NCI-H774 (cell line): Measurements from ENCODE around the gene MAOB.
"Not testable (repeated sequence)": the region's sequence is repeated elsewhere in the genome, so short reads cannot be mapped to it uniquely, and the experiment has no call there.

ENCODE experiments used
- DNase-seq: peaks from one replicate; lab custom pipeline; 2025; lab: John Stamatoyannopoulos, UW

MAOB gene

DNA sequence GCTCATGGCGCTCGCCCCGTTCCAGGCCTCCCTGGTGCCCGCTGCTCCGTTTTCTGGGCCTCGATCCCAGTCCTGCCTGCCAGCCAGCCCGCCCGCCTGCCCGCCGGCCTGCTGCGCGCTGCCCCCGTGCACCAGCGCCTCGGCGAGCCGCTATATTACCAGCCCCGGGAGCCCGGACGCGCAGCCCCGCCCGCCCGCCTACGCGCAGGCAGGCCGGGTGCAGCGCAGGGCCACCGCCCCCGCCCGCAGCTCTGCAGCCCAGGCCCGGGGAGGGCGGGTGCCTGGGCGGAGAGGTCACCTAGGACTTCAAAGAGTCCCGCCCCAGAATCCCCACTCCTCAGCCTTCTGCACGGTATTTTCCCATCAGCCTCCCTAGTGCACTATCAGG lies at the start of gene MAOB:
Gene MAOB, minus strand, starts transcription at position 157 of the 388 bp plus-strand sequence. Its CDS starts 151 bp downstream, at position 6.
- no peak for DNase-seq

DNA sequence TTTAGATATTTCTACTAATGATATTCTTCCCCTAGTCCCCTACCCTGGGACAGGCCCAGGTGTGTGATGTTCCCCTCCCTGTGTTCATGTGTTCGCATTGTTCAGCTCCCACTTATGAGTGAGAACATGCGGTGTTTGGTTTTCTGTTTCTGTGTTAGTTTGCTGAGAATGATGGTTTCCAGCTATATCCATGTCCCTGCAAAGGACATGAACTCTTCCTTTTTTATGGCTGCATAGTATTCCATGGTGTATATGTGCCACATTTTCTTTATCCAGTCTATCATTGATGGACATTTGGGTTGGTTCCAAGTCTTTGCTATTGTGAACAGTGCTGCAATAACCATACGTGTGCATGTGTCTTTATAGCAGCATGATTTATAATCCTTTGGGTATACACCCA lies 39.8 kb upstream of the MAOB start:
- DNase-seq = not testable (repeated sequence)

DNA sequence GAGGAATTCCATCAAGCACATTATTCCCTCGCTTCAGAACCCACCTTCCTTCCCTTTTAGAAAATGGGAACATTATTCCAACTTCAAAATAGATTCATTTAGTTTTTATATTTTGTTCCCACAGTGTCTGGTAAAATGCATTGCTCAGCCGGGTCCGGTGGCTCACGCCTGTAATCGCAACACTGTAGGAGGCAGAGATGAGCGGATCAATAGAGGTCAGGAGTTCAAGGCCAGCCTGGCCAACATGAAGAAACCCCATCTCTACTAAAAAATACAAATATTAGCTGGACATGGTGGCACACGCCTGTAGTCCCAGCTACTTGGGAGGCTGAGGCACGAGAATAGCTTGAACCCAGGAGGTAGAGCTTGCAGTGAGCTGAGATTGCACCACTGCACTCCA lies 28.5 kb upstream of the MAOB start:
- not testable (repeated sequence) for DNase-seq

DNA sequence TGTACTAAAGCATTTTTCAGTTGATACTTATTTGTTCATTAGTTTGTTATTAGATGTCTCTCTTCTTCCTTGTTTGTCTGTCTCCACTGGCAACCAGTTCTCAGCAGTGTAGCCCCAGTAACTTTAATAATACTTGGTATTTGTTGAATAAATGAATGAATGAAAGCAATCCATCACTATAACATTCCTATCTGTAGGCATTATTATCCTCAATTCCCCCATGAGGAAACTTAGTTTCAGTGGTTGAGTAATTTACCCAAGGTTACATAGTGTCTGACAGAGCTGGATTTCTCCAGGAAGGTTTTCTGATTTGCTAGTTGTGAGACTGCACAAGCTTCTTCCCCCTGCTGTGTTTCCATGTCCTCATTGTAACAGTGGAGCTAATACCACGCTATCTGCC lies 27.8 kb upstream of the MAOB start:
- no peak for DNase-seq

DNA sequence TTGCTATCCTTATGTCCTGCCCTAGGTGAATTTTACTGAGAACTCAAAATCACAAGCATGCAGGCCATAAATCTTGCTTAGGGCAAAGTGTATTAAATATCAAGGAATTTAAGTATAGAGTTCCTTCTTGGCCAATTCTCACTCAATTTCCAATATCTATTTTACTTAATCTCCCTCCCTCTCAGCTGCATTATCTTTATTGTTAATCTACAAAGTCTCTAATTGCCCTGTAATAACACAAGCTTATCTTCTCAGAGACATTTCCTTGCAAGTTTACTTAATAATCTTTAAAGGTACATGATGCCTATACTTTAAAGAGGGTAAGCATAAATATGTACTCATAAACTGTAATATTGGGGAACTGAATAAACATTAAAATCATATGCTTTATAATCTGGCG lies 26.9 kb upstream of the MAOB start:
- DNase-seq = no peak

DNA sequence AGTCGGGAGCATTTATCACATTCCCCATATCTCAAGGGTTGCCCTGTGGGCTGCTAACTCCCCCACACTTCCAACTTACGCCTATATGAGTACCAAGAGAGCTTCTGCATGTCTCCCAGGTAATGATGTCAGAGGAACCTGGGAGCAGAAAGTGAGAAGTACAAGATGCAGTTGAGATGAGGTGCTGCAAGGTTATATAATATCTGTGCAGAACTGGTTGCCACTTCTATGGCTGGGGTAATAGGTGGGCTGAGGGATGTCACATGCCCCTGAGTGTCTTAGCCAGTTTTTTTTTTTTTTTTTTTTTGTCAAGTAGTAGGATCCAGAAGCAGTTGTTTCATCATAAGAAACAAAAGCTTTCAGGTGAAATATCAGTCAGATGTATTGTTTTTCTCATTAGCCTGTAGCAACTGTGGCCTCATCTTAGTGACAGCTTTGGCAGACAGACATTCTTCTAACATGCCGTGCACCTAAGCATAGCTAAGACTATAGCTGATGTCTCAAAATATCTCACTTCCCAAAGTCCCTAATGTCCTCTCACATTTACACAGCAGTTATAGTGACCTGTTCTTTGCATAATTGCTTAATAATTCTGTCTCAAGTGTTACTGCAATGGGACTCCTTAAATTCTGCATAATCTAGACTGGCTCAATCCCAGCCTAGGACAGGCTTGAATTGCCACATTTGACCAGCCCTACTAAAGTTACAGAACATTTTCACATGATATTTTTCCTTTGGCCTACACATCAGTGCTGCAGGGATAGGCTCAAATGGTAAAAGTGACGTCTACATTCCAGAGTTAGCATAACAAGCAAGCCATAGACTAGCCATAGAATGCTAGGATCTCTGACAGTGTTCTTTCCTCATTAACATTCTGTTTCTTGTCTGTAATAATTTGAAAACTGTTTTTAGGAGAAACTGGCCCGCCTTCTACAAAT lies 17.9 kb upstream of the MAOB start:
- DNase-seq = no peak

DNA sequence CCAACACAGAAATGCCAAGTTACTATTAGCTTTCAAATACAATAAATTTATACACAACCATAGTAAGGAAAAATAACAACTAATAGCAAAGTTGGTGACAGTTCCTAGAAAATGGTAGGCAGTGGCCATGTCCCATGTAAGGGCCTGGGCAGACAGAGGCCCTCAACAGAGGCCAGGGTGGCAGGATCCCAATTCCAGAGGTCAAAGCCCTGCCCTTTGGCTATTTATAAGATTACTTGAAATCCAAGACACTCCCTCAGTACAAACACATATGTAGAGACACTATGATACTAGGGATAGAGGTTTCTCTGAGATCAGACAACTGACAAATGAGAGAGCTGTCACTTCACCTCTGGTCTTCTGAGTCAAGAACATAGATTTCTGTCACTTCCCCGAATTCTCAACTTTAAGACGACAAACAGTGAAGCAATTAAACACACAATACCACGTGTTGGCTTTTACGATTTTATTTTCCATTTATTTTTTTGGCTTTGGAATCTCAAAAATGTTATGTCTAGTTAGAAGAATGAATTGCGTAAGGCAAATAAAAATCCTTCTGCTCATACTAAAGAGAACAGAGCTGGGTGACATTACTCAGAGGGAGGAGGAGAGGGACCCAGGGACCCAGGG lies 16.3 kb upstream of the MAOB start:
- no peak for DNase-seq

DNA sequence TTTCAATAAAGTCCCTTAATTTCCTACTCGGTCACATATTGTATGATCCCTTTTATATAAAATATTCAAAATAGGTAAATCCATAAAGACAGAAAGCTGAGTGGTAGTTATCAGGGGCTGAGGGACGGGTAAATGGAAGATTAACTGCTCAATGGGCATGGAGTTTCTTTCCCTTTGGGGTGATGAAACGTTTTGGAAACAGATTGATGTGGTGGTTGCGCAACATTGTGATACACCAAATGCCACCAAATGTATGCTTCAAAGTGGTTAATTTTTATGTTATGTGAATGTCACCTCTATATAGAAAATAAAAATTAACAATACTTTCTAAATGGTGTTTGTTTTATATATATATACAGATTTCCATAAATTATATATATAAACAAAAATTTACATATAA lies 15.0 kb upstream of the MAOB start:
- DNase-seq = no peak

DNA sequence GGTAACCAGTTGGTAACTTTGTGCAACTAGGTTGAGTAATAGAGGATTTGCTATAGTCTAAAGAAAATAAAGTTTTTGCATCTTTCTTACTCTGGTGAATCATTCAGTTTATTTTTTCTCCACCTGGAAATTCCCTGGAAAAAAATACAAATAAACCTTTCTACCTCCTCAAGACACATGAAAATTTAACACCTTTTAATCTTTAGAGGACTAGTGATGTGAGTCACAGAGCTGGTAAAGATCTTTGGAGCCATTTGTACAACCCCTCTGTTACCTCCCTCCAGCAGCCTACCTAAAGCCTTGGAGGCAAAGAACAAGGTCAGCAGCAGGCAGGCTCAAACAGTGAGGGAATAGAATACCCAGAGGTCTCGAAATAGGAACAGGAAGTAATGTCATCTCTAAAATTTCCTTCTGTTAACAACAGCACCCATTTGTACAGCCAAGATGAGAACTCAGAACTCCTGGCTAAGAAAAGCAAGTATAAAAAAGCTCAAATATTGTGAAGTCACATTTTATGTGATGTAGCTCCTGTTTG lies 10.2 kb upstream of the MAOB start:
- DNase-seq = no peak

DNA sequence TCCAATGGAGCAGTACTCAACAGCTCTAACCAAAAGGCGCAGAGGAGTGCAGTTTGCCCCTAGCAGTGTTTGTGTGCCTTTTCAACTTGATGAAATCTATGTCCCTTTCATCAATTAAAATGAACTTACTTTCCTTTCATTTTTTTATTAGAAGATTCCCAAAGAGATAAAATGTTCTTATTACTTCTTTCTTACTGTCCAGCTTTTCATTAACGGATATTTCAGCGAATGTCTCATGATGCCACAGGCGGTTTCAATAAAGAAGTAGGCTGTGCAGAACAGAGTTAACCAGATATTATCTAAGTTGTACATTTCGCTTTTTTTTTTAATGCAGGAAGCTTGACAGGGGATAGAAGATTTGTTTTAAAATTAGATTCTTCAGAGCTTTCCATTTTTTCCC lies 3.4 kb upstream of the MAOB start:
- no peak for DNase-seq

DNA sequence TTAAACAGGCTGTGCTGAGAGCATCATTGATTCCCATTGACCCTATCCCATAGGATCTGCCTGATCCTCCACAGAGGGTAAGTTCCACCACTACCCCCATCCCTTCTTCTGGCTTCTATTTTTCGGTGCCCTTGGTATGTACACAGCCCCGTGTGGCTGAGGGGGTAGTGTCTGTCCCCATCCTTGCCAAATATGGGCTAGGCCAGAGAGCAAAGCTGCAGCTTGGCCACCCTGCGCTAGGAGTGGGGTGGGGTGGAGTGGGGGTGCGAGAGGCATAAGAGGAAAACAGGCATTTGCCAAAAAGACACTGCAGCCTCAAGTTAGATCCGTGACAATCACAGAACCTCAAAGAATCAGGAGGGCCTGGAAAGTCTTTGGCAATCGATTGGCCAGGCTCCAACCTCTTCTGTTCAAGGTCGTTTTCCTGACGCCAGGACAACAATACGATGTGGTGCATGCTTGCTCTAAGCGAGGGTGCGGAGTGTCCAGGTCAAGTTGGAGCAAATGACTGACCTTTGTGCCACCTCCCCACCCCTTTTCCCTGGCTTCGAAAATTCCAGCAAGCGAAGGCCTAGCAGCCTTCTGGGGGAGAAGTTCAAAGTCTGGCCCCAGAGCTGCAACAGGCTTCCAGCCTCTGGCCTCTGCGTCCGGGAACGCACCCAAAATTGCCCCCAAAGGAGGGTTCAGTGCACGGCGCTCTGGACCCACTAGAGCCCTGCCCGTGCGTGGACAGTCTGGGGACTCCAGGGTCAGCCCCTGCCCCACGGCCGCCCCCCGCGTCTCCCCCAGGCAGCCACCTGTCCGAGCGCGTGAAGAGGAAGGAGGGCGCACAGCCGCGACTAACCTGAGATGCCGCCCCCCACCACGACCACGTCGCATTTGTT lies 598 bp downstream of the MAOB start:
- no peak for DNase-seq

DNA sequence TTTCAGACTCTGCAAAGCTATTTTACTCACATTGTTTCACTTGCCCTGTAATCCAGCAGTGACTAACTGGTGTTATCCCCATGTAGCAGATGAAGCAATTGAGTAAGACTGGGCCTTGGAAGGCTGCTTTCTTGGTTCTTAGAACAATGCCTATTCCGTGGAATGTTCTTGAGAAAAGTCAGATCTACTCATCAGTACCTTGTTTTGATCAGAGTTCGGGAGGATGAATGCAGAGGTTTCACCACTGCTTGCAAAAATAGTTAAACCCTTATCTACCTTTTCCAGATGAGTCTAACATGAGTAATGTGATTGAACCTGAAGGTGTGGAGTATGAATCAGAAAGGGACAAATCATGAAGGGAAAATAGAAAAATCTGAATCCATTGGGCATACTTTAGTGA lies 1.8 kb downstream of the MAOB start:
- no peak for DNase-seq

DNA sequence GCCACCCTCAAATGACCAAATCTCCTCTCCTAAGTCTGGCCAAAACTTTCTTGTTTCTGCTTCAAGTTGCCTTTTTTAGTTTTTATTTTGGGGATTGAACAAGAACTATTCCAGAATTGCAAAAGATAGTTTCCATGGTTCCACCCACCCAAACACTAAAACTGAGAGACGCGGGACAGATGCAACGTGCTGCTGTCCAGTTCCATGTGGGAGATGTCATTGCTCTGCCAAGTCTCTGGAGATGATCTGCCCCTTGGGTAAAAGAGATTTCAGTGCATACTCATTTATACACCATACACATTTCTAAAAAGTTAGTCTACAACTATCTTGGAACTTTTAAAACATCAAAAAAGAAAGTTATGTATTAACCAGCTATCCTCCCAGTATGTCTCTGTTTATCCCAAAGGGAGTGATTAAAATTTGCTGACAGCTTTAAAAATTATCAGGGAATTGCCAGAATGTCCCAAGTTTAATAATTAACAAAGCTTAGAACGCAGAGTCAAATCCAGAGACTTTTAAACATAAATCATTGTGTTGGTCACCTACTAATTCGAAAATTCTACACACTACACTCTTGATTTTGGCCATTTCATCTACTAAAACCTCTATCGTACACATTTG lies 3.2 kb downstream of the MAOB start:
- DNase-seq = no peak

DNA sequence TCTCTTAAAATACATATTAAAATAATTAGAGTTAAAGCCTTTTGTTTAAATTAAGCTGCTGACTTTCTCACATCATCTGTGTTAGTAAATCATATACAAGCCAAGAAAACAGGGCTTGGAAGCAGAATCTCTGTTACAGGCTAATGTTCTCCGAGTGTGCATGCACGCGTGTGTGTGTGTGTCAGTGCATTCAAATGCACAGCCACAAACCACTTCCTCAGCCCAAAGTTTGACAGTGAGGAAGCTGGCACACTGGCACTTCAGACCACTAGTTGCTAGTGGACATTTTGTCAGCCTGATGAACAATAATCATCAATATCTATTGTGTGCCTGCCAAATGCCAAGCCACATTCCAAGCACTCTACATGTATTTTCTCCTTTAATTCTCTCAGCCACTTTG lies 5.6 kb downstream of the MAOB start:
- no peak for DNase-seq

DNA sequence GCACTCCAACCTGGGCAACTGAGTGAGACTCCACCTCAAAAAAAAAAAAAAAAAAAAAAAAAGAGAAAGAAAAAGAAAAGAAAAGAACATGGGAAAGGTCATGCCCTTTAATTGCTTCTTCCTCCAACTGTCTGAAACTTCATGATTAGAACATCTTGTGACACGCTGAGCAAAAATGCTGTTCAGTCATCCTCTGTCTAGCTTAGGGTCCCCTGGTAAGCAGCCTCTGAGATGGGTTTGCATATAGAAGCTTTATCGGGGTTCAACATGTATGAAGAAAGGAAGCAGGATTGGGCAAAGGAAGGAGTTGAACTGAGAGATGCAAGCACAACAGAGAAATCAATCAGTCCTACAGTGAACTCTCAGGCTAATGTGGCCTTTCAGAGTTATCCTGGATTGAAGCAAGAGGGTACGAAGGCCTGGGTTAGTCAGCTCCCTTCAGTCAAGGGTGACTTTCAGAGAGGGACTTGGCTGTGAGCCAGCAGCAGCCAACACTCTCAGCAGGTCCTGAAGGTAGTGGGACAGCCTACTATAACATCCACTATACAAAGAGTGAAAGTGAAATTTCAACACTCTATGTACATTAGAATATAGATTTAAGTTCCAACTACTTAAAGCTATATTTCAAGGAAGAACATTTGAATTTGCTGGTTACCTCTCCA lies 11.4 kb downstream of the MAOB start:
- DNase-seq = no peak

DNA sequence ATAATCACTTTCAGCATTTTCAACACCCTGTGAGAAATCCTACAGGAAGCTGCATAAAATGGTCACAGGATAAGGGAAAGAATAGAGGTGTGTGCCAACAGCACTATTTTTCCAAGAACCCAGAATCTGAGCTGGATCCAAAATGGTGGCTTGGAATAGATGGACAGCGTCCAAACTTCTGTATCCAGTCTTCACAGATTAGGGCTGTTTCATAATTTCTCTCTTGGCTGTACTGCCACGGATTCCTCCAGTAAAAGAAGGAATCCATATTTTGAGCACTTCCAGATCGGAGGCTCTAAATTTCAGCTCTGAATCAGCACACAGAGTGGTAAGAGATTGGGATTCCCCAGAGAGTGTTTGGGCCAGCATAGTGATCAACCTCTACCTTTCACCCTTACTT lies 12.2 kb downstream of the MAOB start:
- DNase-seq = no peak

DNA sequence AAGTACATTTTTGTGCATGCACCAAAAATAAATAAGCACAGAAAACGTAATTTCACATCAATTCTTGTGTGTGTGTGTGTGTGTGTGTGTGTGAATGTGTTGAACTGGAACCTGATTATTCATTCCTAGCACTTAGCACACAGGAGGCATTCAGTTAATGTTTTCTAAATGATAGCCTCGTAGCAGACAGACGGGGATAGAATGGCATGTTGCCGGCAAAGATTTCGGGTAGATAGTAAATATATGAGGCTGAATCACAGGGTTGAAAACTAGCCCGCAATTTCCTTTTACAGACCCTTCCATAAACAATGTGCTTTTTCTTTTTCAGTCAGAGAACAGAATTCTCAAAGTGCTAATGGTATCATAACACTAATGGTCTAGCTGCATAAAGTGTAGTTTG lies 13.5 kb downstream of the MAOB start:
- DNase-seq = no peak

DNA sequence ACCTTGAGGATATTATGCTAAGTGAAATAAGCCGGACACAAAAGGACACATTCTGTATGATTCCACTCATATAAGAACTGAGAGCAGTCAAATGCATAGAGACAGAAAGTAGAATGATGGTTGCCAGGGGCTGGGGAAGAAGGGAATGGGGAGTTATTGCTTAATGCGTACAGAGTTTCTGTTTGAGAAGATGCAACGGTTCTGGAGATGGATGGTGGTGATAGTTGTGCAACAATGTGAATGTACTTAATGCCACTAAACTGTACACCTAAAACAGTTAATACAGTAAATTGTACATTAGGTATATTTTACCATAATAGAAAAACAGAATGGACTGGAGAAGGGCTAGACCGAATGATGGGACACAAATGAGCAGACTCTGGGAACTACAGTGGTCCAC lies 15.8 kb downstream of the MAOB start:
- DNase-seq = no peak

DNA sequence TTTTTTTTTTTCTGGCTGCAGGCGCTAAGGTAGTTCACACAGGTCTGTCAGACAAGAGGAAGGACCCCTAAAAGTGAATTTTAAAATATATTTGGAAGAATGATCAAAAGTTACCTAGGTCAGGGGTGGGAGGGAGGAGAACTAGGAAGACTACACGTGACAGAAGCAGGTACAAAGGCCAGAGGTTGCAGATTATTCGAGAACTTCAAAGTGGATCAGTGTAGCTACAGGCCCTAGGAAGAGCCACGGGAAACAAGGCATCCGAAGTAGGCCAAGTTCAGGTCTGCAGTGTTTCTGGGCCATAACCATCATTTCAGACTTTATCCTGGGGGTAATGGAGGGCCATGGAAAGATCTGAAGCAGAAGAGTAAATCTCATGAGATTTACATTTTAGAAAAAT lies 16.5 kb downstream of the MAOB start:
- DNase-seq = no peak

DNA sequence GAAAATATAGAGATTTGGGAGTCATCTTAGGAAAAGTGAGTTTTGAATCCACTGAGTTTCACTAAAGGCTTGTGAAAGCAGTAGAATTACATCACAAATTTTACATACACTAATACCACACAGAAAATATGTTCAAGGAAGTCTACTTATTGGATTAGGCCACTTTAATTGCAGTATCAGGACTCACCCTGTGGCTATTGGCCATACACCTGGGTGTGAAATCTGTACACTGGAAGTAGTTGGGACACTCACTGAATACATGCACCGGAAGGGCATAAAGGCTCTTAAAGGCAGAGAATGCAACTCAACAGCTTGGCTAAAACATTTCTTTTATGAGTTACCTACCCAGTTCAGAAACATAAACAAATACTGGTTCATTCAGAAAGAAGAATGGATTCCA lies 19.8 kb downstream of the MAOB start:
- DNase-seq = no peak

DNA sequence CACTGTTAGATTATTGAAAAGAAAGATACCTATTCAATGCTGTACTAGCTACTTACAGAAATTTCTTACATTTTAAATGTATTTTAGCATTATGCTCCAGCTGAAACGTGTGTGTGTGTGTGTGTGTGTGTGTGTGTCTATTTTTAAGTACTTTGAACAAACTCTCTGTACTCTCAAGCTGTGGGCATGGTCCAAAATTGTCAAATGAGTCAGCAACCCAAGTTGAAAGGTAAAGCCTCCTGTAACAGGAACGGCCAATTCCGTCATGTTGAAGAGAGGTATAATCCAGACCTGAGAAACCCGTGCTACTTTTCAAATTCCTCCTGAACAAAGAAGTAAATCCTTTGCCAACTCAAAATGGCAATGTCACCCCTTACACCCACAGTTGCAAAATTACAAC lies 20.5 kb downstream of the MAOB start:
- no peak for DNase-seq
